Transverse colon (tissue), 4 donors: ENCODE results near the gene SYT14.

Experiments used
- POLR2A ChIP-seq: fragments of 450-650 bp; IDR thresholded peaks from one replicate; pipeline ENCODE4 v1.6.1; 2016; ENCODE audit warnings: antibody characterized with exemption, mild to moderate bottlenecking, moderate library complexity
- POLR2AphosphoS5 ChIP-seq, 3 donors: sonication (generic); formaldehyde crosslinking; IDR thresholded peaks; one replicate each; pipeline ENCODE4 v1.6.1; 2016; ENCODE audit warnings: antibody characterized with exemption in 3 of 3
- TF ChIP-seq, protein P1 (sequence below), 5 experiments: fragments of 200-600 bp in 3 of 5; fragments of 450-650 bp in 2 of 5; sonication (generic) in 3 of 5; IDR thresholded peaks; 1 replicate in 2 of 5; 2 replicates in 3 of 5; pipeline ENCODE4 v1.5.1; 2016 to 2017; ENCODE audit warnings: antibody characterized with exemption in 5 of 5, inconsistent platforms in 3 of 5, mild to moderate bottlenecking in 2 of 5, moderate library complexity in 1 of 5

DNA sequence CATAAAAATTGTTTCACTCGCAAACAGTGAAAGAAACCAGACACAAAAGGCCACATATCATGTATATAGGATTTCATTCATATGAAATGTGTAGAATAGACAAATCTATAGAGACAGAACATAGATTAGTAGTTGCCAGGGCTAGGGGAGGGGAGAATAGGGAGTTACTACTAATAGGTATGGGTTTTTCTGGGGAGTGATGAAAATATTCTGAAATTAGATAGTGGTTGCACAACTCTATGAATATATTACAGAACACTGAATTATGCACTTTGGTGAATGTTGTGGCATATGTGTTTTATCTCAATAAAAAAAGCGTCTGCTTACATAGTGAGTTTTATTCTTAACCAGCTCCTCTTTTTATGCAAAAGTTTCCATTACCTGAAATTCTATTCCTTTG lies 21.6 kb downstream of the SYT14 start:
- TF ChIP-seq, protein P1, sequence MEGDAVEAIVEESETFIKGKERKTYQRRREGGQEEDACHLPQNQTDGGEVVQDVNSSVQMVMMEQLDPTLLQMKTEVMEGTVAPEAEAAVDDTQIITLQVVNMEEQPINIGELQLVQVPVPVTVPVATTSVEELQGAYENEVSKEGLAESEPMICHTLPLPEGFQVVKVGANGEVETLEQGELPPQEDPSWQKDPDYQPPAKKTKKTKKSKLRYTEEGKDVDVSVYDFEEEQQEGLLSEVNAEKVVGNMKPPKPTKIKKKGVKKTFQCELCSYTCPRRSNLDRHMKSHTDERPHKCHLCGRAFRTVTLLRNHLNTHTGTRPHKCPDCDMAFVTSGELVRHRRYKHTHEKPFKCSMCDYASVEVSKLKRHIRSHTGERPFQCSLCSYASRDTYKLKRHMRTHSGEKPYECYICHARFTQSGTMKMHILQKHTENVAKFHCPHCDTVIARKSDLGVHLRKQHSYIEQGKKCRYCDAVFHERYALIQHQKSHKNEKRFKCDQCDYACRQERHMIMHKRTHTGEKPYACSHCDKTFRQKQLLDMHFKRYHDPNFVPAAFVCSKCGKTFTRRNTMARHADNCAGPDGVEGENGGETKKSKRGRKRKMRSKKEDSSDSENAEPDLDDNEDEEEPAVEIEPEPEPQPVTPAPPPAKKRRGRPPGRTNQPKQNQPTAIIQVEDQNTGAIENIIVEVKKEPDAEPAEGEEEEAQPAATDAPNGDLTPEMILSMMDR (IDR thresholded peaks at IDR 0.05): no peak
- TF ChIP-seq POLR2A (no peak), POLR2AphosphoS5 (IDR thresholded peaks at IDR 0.05) (no peak)
